NT2/D1 (cell line): Measurements from ENCODE around the gene TERF2IP.

ENCODE experiments used
- SUZ12 ChIP-seq: IDR thresholded peaks from 2 replicates; pipeline ENCODE4 v1.6.1; 2011; ENCODE audit not compliant: insufficient read length, insufficient read depth; ENCODE audit errors: extremely low read depth
- YY1 ChIP-seq: IDR thresholded peaks from 2 replicates; pipeline ENCODE4 v1.6.1; 2011; ENCODE audit not compliant: insufficient read length, insufficient read depth
- ZNF274 ChIP-seq: IDR thresholded peaks from 2 replicates; pipeline ENCODE4 v1.6.1; 2011; ENCODE audit warnings: mild to moderate bottlenecking, low read depth, low read length

DNA sequence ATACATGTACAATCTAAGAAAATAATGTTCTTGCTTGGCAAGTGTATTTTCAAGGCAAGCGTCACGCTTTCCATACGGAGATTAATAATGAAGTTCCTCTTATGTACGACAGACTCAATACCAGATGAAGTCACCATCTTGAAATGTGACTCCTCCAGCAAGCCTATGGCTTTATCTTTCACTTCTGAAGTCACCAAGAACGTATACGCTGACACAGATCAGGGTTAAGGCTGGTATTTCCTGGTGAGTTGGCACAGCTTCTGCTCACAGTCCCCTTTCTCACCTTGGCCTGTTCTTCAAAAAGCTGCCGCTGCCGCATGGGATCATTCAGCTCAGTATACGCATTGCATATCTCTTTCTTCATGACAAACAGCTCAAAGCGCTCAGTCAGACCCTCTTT is 18.4 kb upstream of the TERF2IP start:
- TF ChIP-seq SUZ12 (no peak), ZNF274 (no peak), YY1 (no peak)
